ENCODE data around the gene RGS19. TPM values are rescaled to one million over a fixed set of nuclear protein-coding genes. Genes with fewer than 3 reads are reported as not detected.

The RGS19 gene
- total and polyA plus RNA-seq, 4 donors, result 4.9 to 12.9 (median 6.3) TPM

DNA sequence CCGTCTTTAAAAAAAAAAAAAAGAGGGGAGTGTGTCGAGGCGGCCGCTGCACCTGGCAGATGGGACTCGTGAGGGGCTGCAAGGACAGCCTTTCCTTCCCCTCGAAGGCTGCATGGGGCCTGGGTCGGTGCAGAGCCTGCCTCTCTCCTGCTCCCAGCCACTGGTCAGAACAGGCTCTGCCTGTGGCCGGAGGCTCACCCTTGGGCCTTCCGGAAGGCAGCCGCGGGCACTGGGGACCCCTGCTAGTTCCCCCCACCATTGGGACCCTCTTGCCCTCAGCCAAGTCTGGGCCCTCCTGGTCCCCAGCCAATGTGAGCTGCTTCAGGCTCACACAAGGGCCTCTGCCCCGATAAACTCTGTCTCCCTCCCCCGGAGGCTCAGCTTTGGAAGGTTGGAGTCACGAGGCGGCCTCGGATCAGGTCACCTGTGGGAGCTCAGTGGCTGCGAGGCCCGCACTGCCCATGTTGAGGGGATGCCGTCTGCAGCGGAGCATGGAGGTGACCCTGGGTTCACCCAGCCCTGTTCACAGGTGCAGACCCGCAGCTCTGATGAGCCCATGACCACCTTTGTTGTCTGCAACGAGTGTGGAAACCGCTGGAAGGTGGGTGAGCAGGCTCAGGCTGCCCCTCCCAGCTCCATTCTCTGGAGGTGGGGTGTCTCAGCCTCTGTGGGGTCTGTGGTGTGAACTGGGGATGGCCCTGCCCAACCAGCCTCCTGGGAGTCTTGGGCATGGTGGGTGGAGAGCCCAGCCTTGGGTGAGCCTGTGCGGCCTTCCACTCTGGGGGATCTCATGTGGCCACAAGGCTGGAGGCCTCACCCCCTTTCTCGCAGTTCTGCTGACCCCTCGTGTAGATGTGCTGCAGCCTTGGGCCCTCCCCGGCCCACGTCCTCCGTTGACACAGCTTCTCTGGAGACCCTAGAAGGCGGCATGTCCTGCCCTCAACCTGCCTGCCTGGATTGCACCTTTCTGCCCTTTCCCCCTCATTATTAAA lies 7.7 kb downstream of the RGS19 start:
- Histone ChIP-seq H3K4me3 (ENCODE audit: low read depth in 1 of 3, low read length in 3 of 3) (no peak overlapping the region), H3K27ac (ENCODE audit: low read depth in 1 of 2, low read length in 2 of 2) (no peak overlapping the region), H3K9ac (ENCODE audit: low read depth in 1 of 2, low read length in 2 of 2) (no peak overlapping the region), H3K4me1 (ENCODE audit: control insufficient read depth in 4 of 4, insufficient read depth in 4 of 4, low read length in 3 of 4) (peaks cover under 1 to 21% (median 14%) of the 10 kb centered on the region in 4 donors), H3K27me3 (ENCODE audit: control insufficient read depth in 4 of 4, insufficient read depth in 4 of 4, low read length in 3 of 4) (no peaks in the 10 kb centered on the region), H3K36me3 (ENCODE audit: control insufficient read depth in 4 of 4, insufficient read depth in 3 of 4, low read depth in 1 of 4, low read length in 3 of 4) (peaks cover 0 to 10% (median 0%) of the 10 kb centered on the region in 4 donors), H3K9me3 (ENCODE audit: control insufficient read depth in 4 of 4, low read length in 3 of 4) (no peaks in the 10 kb centered on the region)
- DNase-seq (ENCODE audit: low spot score), result no peak
- 93% methylated on average over 30 of the region's 30 CpGs for WGBS
- TF ChIP-seq RXRA (IDR thresholded peaks at IDR 0.05), result no peak
- TF ChIP-seq REST (IDR thresholded peaks at IDR 0.05), result no peak
- TF ChIP-seq TAF1 (conservative IDR thresholded peaks at IDR 0.05), result no peak
- no peak for TF ChIP-seq CTCF (IDR thresholded peaks at IDR 0.05; ENCODE audit: low read depth, low read length, missing input control)
- no peak for TF ChIP-seq HNF4G (IDR thresholded peaks at IDR 0.05)
- TF ChIP-seq FOXA2 (IDR thresholded peaks at IDR 0.05), result no peak
- no peak for TF ChIP-seq NR2F2 (IDR thresholded peaks at IDR 0.05)
- no peak for TF ChIP-seq JUND (IDR thresholded peaks at IDR 0.05)
- TF ChIP-seq FOXA1 (IDR thresholded peaks at IDR 0.05), result no peak
- TF ChIP-seq HNF4A (conservative IDR thresholded peaks at IDR 0.05), result no peak
- TF ChIP-seq, protein P1, sequence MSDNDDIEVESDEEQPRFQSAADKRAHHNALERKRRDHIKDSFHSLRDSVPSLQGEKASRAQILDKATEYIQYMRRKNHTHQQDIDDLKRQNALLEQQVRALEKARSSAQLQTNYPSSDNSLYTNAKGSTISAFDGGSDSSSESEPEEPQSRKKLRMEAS (IDR thresholded peaks at IDR 0.05), result no peak
- no peak for TF ChIP-seq ZBTB33 (IDR thresholded peaks at IDR 0.05)
- no peak for TF ChIP-seq ATF3 (IDR thresholded peaks at IDR 0.05)
- no peak for TF ChIP-seq YY1 (IDR thresholded peaks at IDR 0.05)
- TF ChIP-seq GABPA (IDR thresholded peaks at IDR 0.05 in 1 of 2, conservative IDR thresholded peaks at IDR 0.05 in 1 of 2), result no peak
- TF ChIP-seq EGR1 (IDR thresholded peaks at IDR 0.05; ENCODE audit: low read depth in 2 of 2), result no peak
- no peak for TF ChIP-seq RAD21 (IDR thresholded peaks at IDR 0.05)
- no peak for TF ChIP-seq SP1 (IDR thresholded peaks at IDR 0.05)

All from liver (tissue), 9 donors.